GM19240 (cell line): ENCODE results near the gene RUSC2.
"Not testable (repeated sequence)": the region's sequence is repeated elsewhere in the genome, so short reads cannot be mapped to it uniquely, and the experiment has no call there.

Experiments used
- DNase-seq: peaks from one replicate; pipeline ENCODE4 v3.0.0; 2011; ENCODE audit warnings: low spot score; ENCODE audit not compliant: insufficient read length

The RUSC2 gene

GRCh38 chr9:35489313-35490154, at the start of gene RUSC2:
Gene RUSC2, plus strand, starts transcription at chr9:35490111. Its CDS starts 56,411 bp downstream, at chr9:35546522.
- no peak for DNase-seq

GRCh38 chr9:35446012-35446411, 43.9 kb upstream of the RUSC2 start:
- DNase-seq, result no peak

- DNase-seq, result no peak
Observed at GRCh38 chr9:35448496-35448895, 41.4 kb upstream of the RUSC2 start.

- no peak for DNase-seq
Observed at GRCh38 chr9:35452481-35452880, 37.4 kb upstream of the RUSC2 start.

- no peak for DNase-seq
Observed at GRCh38 chr9:35453786-35454185, 36.1 kb upstream of the RUSC2 start.

DNA sequence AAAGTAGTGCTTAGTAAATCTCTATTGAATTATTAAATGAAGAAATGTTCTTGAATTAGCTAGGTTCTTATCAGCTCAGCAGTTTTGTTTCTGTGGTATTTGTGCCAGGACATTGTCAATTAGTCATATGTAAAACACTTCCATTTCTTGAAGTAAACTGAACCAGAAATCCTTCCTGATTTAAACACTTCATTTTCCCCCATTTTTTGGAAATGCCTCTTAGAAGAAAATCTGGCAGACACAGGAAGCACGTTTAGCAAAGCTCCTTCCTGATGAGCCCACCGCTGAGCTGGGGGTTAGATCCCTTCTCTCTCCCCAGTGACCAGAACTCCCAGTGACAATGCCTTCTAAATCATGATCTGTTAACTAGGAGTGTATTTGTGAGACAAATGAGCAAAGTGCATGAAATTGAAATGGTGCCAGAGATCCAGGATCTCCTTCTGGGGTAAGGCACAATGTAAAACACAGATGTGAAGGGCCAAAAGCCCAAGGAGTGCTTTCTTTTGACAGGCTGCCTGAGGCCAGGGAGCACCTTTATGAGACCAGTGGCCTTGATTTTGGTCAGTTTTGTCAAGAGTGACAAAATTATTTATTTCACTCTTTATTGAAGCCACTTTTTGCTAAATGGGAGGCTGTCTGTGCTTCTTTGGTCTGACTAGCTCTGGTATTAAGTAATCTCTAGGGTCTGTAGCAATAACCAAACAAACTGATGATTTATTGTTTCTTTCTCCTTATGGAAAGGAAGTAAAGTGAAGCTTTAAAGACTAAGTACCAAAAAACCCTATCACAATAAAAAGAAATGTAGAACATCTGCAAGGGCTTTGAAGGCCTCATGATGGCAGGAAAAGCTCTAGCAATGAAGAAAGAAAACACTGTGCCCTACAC, 25.5 kb upstream of the RUSC2 start:
- DNase-seq, result no peak

DNA sequence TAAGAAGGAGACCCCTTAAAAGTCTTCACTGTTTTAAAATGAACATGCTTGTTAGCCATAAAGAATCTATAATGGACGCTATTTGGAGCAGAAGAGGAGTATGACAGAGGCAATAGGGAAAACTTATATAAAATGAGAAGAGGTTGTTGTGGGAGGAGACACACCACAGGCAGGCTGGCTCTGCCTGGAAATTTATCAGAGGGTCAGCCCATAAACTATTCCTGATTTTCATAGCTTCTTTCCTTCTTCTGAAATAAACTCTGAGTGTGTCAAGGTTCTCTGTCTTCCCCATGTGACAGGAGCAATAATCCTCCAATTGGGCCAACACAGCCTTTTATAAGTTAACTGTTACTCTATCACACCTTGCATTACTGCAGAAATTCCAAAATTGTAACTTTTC, 19.6 kb upstream of the RUSC2 start:
- no peak for DNase-seq

DNA sequence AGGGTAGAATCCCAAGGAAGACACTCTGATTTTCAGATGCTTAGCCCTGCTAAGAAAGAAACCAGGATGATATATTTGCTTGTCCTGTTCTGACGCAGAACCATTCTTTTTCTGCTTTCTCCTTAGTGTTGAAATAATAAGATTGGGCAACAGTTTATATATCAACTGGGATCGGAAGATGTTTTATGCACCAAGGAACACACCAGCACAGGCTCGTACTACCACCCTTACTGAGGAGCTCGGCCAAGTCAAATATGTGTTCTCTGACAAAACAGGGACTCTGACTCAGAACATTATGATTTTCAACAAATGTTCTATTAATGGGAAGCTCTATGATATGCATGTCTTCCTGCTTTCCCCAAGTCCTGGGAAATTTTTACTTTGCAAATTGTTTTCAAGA, 19.0 kb upstream of the RUSC2 start:
- no peak for DNase-seq

- DNase-seq, result no peak
Observed at GRCh38 chr9:35476596-35476995, 13.3 kb upstream of the RUSC2 start.

- peak; percentile 42 for DNase-seq
Observed at GRCh38 chr9:35477211-35477855, 12.6 kb upstream of the RUSC2 start.

DNA sequence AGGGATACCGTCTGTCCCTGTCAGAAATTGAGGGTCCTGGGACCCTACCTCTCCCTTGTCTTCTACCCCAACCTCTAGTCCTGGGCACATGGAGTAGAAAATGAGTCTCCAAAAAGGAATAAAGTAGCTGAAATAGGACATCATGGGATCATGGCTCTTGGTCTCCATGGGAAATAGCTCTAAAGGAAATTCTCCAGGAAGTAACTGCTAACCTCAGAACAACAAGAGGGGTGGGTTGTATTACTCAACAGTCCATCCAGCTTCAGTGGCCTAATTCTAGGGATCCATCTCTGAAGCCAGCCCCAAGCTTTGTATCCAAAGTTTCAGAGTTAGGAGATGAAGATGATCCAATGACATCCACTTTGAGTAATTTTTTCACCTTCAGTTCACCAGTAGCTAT, 11.0 kb upstream of the RUSC2 start:
- no peak for DNase-seq

- DNase-seq, result no peak
Observed at GRCh38 chr9:35481347-35481975, 8.4 kb upstream of the RUSC2 start.

DNA sequence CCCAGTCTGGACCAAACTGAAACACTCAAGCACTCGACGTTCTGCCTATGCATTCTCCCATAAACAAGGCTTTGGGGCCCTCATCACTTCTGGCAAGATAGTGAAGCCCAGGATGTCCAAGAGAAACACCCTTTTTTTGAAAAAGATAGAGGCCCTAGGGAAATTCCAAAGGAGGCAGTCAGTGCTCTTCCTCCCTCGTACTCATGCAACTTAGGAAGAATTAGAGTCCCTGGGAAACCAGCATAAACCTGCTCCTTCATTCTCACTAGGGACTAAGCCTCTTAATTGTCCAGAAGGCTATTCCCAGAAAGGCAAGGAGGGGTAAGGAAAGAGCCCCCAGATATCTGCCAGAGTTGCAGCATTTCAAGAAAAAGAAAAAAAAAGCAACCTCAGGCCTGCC, 7.8 kb upstream of the RUSC2 start:
- DNase-seq, result no peak

DNA sequence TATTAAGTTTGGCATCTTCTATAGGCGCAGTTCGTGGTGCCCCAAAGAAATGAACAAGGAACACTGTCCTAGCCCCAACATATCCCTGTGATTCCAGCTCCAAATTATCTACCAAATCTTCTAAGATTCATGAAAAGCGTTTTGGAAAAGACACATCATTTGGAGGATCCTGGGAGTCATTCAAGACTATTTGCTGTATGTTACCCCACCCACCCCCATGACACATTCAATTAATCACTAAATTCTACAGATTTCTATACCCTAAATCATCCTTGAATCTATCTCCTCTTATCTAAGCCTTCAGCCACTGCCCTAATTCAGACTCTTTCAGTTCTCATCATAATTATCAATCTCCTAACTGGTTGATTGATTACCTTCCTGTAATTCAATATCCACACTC, 5.5 kb upstream of the RUSC2 start:
- no peak for DNase-seq

GRCh38 chr9:35487081-35487480, 2.8 kb upstream of the RUSC2 start:
- DNase-seq, result no peak

DNA sequence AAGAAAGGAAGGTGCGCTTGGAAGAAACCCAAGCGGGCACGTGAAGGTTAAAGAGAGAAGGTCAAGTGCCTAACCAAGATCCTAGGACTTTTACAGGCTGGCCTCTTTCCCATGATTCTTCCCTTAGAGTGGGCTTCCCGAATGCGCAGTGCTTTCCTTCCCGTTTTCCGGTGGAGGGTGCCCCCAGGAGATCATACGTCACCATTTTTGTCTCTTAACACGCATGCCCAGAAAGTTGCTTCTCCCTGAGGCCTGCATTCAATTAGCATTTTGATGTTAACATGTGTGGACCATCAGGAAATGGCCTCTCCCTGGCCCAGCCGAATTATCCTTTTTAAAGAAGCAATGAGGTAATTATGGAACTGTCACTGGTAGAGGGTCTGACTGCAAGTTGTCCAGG, 1.9 kb upstream of the RUSC2 start:
- DNase-seq, result no peak

DNA sequence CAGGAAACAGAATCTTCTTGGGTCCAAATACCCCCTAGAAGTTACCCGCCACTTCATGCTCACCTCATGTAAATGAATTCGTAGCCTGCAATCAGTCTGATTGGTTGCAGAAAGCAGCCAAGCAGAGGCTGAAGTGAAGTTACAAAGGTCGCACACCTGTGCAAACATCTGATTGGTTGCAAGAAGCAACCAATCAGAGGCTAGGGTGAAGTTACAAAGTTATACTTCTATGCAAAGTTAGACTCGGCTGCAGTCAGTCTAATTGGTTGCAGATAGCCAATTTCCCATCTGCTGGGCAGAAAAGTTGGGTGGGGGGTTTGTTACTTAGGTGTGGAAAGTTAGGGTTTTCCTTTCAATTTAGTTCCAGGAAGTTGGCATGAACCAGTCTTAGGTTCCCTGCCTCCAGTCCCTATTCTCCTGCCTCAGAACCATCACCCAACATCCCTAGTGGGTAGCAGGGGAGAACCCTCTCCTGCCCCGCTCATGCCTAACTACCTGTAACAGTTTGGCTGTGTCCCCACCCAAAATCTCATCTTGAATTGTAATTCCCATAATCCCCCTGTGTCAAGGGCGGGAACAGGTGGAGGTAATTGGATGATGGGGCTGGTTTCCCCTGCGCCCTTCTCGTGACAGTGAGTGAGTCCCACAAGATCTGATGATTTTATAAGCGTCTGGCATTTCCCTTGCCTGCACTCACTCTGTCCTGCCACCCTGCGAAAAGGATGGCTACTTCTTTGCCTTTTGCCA, 1.2 kb upstream of the RUSC2 start:
- DNase-seq, result no peak

- no peak for DNase-seq
Observed at GRCh38 chr9:35490155-35490909, 421 bp downstream of the RUSC2 start.

GRCh38 chr9:35490910-35491465, 1.1 kb downstream of the RUSC2 start:
- DNase-seq, result no peak

- not testable (repeated sequence) for DNase-seq
Observed at GRCh38 chr9:35493119-35493518, 3.2 kb downstream of the RUSC2 start.
